Muscle of leg (tissue), 11 donors: ENCODE measurements around the gene RPTOR. TPM values are rescaled to one million over a fixed set of nuclear protein-coding genes. Genes with fewer than 3 reads are reported as not detected.

Experiments used
- DNase-seq: peaks from one replicate; pipeline ENCODE4 v3.0.0; 2013
- H3K27ac ChIP-seq: one replicate; pipeline ENCODE4 v1.5.1; 2013; ENCODE audit warnings: mild to moderate bottlenecking, low read length, control low read depth
- H3K27me3 ChIP-seq: one replicate; pipeline ENCODE4 v1.6.1; 2013; ENCODE audit warnings: low read length; ENCODE audit not compliant: control insufficient read depth, insufficient read depth
- H3K36me3 ChIP-seq: one replicate; pipeline ENCODE4 v1.6.1; 2013; ENCODE audit warnings: low read length; ENCODE audit not compliant: control insufficient read depth, insufficient read depth
- H3K4me1 ChIP-seq: one replicate; pipeline ENCODE4 v1.6.1; 2013; ENCODE audit warnings: low read length; ENCODE audit not compliant: control insufficient read depth, insufficient read depth
- H3K4me3 ChIP-seq: one replicate; pipeline ENCODE4 v1.5.1; 2013; ENCODE audit warnings: low read length, control low read depth
- H3K9me3 ChIP-seq: replicated peaks from 2 replicates; pipeline ENCODE4 v1.6.1; 2013; ENCODE audit warnings: low read depth, low read length; ENCODE audit not compliant: control insufficient read depth
- WGBS: methylation state at CpG from one replicate; pipeline ENCODE4 v1.1.5; 2013; ENCODE audit warnings: missing lambda C conversion rate; ENCODE audit not compliant: insufficient coverage; 5-methylcytosine and 5-hydroxymethylcytosine counted together
- polyA plus RNA-seq, 8 donors: library from polyadenylated mRNA; unstranded; fragments of 120-200 nt; gene quantifications; one replicate each; pipeline versions ENCODE4 v1.2.1 to v1.2.3, GENCODE V29; 2013; ENCODE audit warnings: inconsistent platforms in 1 of 8, low replicate concordance in 1 of 8; ENCODE audit not compliant: insufficient read length in 8 of 8, insufficient read depth in 1 of 8
- total RNA-seq: library from RNA; stranded (reverse); fragments of 120-200 nt; gene quantifications from one replicate; pipeline ENCODE4 v1.2.4, GENCODE V29; 2013

Gene RPTOR
- total and polyA plus RNA-seq, 9 donors = 17.3 to 23.7 (median 20.0) TPM

- no peaks in the 10 kb centered on the region for H3K27me3 ChIP-seq
- H3K36me3 ChIP-seq = peaks cover 5% of the 10 kb centered on the region
- no peak overlapping the region for H3K27ac ChIP-seq
- H3K4me3 ChIP-seq = no peak overlapping the region
- peaks cover 11% of the 10 kb centered on the region for H3K4me1 ChIP-seq
- DNase-seq = no peak
- no CpG with 5 or more reads among the region's 6 CpGs for WGBS
- H3K9me3 ChIP-seq = no peaks in the 10 kb centered on the region
Measured at GRCh38 chr17:80864751-80865150, 320.1 kb downstream of the RPTOR start.

GRCh38 chr17:80866050-80866793 lies 321.6 kb downstream of the RPTOR start:
- 0% methylated on average over 5 of the region's 8 CpGs for WGBS
- H3K36me3 ChIP-seq = peaks cover 5% of the 10 kb centered on the region

GRCh38 chr17:80868022-80868609 lies 323.5 kb downstream of the RPTOR start:
- H3K4me1 ChIP-seq = peaks cover 10% of the 10 kb centered on the region
- no peak overlapping the region for H3K27ac ChIP-seq
- no peak overlapping the region for H3K4me3 ChIP-seq
- H3K27me3 ChIP-seq = no peaks in the 10 kb centered on the region
- no peak for DNase-seq
- no peaks in the 10 kb centered on the region for H3K9me3 ChIP-seq
- peaks cover under 1% of the 10 kb centered on the region for H3K36me3 ChIP-seq
- 79% methylated on average over 2 of the region's 5 CpGs for WGBS

More at GRCh38 chr17:80866050-80866793, 321.6 kb downstream of the RPTOR start:
- Histone ChIP-seq H3K9me3 (no peaks in the 10 kb centered on the region), H3K4me1 (no peaks in the 10 kb centered on the region), H3K27me3 (no peaks in the 10 kb centered on the region), H3K4me3 (no peak overlapping the region), H3K27ac (no peak overlapping the region)
- DNase-seq = peak; percentile 82

GRCh38 chr17:80869481-80870145 lies 325.0 kb downstream of the RPTOR start:
- H3K4me3 ChIP-seq = no peak overlapping the region
- H3K4me1 ChIP-seq = peaks cover 18% of the 10 kb centered on the region
- no peaks in the 10 kb centered on the region for H3K27me3 ChIP-seq
- H3K36me3 ChIP-seq = no peaks in the 10 kb centered on the region
- 84% methylated on average over 6 of the region's 7 CpGs for WGBS
- H3K9me3 ChIP-seq = no peaks in the 10 kb centered on the region
- no peak overlapping the region for H3K27ac ChIP-seq
- no peak for DNase-seq

GRCh38 chr17:80870401-80870800 lies 325.8 kb downstream of the RPTOR start:
- Histone ChIP-seq H3K9me3 (no peaks in the 10 kb centered on the region), H3K27ac (no peak overlapping the region), H3K27me3 (no peaks in the 10 kb centered on the region), H3K36me3 (peaks cover under 1% of the 10 kb centered on the region), H3K4me3 (no peak overlapping the region), H3K4me1 (peaks cover 18% of the 10 kb centered on the region)
- DNase-seq = no peak
- 58% methylated on average over 5 of the region's 8 CpGs for WGBS

GRCh38 chr17:80871341-80871740 lies 326.7 kb downstream of the RPTOR start:
- DNase-seq = no peak

GRCh38 chr17:80872001-80872500 lies 327.4 kb downstream of the RPTOR start:
- DNase-seq = no peak
- Histone ChIP-seq H3K4me3 (no peak overlapping the region), H3K9me3 (no peaks in the 10 kb centered on the region), H3K36me3 (peaks cover 2% of the 10 kb centered on the region), H3K4me1 (peaks cover 19% of the 10 kb centered on the region), H3K27me3 (no peaks in the 10 kb centered on the region), H3K27ac (no peak overlapping the region)
- WGBS = 67% methylated on average over 11 of the region's 14 CpGs

More at GRCh38 chr17:80871341-80871740, 326.7 kb downstream of the RPTOR start:
- Histone ChIP-seq H3K36me3 (peaks cover 2% of the 10 kb centered on the region), H3K27ac (no peak overlapping the region), H3K27me3 (no peaks in the 10 kb centered on the region), H3K4me3 (no peak overlapping the region), H3K9me3 (no peaks in the 10 kb centered on the region), H3K4me1 (peaks cover 18% of the 10 kb centered on the region)
- 89% methylated on average over 7 of the region's 12 CpGs for WGBS

- peaks cover 2% of the 10 kb centered on the region for H3K36me3 ChIP-seq
- H3K27me3 ChIP-seq = no peaks in the 10 kb centered on the region
- no peak for DNase-seq
- H3K4me3 ChIP-seq = no peak overlapping the region
- H3K4me1 ChIP-seq = peaks cover 25% of the 10 kb centered on the region
- H3K9me3 ChIP-seq = no peaks in the 10 kb centered on the region
- H3K27ac ChIP-seq = no peak overlapping the region
- 70% methylated on average over 10 of the region's 18 CpGs for WGBS
Measured at GRCh38 chr17:80872501-80873306, 328.1 kb downstream of the RPTOR start.

- H3K36me3 ChIP-seq = peaks cover 2% of the 10 kb centered on the region
- peaks cover 30% of the 10 kb centered on the region for H3K4me1 ChIP-seq
- no peaks in the 10 kb centered on the region for H3K27me3 ChIP-seq
- H3K9me3 ChIP-seq = no peaks in the 10 kb centered on the region
- H3K27ac ChIP-seq = no peak overlapping the region
- DNase-seq = peak; percentile 61
- 54% methylated on average over 10 of the region's 14 CpGs for WGBS
- H3K4me3 ChIP-seq = no peak overlapping the region
Measured at GRCh38 chr17:80873307-80873951, 328.8 kb downstream of the RPTOR start.
